HepG2 (cell line): ENCODE data around the gene NUDT6. TPM values are rescaled to one million over a fixed set of nuclear protein-coding genes. Genes with fewer than 3 reads are reported as not detected.

Experiments
- ATAC-seq: fragments of 200-7000 bp; cut with Tn5 transposase; 3 replicates; pipeline ENCODE4 v1.9.1; 2020; ENCODE audit warnings: mild to moderate bottlenecking, moderate library complexity
- BruUV-seq: library from RNA; stranded (reverse); fragments of 400-500 nt; replicated peaks from 2 replicates; lab custom pipeline; 2021; lab: Mats Ljungman, UMichigan
- CTCF ChIA-PET: fragments of 300-600 bp; formaldehyde crosslinking; extraction: SDS; loops from one replicate; lab custom pipeline; 2021; ENCODE audit warnings: low total read pairs, inconsistent platforms, low intra/inter-chr PET ratio; lab: Yijun Ruan, JAX
- POLR2A ChIA-PET: fragments of 350-600 bp; sonication (Branson Sonifier 250); formaldehyde crosslinking; loops from one replicate; lab custom pipeline; 2020; ENCODE audit warnings: antibody characterized with exemption, inconsistent platforms; lab: Yijun Ruan, JAX
- DNase-seq: peaks from one replicate; pipeline ENCODE4 v3.0.0-alpha.2; 2015; ENCODE audit warnings: low spot score
- FAIRE-seq: peaks from 3 replicates; lab custom pipeline; 2011; peaks lifted over from hg19 to GRCh38; lab: Jason Lieb, UNC
- H2AFZ ChIP-seq: one replicate; pipeline ENCODE4 v1.6.1; 2011; ENCODE audit warnings: low read length, inconsistent platforms
- H3K27ac ChIP-seq: fragments of 300-600 bp; 3 replicates; pipeline ENCODE4 v1.8.0; 2011; ENCODE audit warnings: mixed run types, mild to moderate bottlenecking, mixed read lengths, low read length, inconsistent platforms; ENCODE audit not compliant: insufficient read depth; ENCODE audit errors: extremely low read length
- H3K27me3 ChIP-seq, 2 experiments: fragments of 200-600 bp in 1 of 2; 2 replicates in 1 of 2; 3 replicates in 1 of 2; pipeline versions ENCODE4 v1.6.0 to v1.8.0; 2011; ENCODE audit warnings: low read length in 2 of 2, mild to moderate bottlenecking in 2 of 2, moderate library complexity in 2 of 2, inconsistent platforms in 1 of 2; ENCODE audit not compliant: insufficient read depth in 2 of 2, control insufficient read depth in 1 of 2
- H3K36me3 ChIP-seq, 2 experiments: fragments of 200-600 bp in 1 of 2; replicated peaks in 1 of 2; 2 replicates in 1 of 2; 3 replicates in 1 of 2; pipeline versions ENCODE4 v1.5.1 to v1.8.0; 2011; ENCODE audit warnings: low read length in 2 of 2, inconsistent platforms in 1 of 2; ENCODE audit not compliant: insufficient read depth in 2 of 2, control insufficient read depth in 1 of 2
- H3K4me1 ChIP-seq: 2 replicates; pipeline ENCODE4 v1.5.1; 2012; ENCODE audit warnings: low read length, inconsistent platforms; ENCODE audit not compliant: insufficient read depth
- H3K4me2 ChIP-seq: 2 replicates; pipeline ENCODE4 v1.6.0; 2011; ENCODE audit warnings: low read depth, low read length, inconsistent platforms
- H3K4me3 ChIP-seq, 3 experiments: fragments of 200-600 bp in 1 of 3; sonication (generic), shearing (Covaris generic) in 1 of 3; replicated peaks in 1 of 3; 2 replicates each; pipeline ENCODE4 v1.5.1; 2011 to 2016; ENCODE audit warnings: low read length in 3 of 3, inconsistent platforms in 2 of 3, low read depth in 2 of 3, mild to moderate bottlenecking in 2 of 3, control low read depth in 1 of 3, mixed read lengths in 1 of 3; ENCODE audit not compliant: insufficient read depth in 1 of 3
- H3K79me2 ChIP-seq: one replicate; pipeline ENCODE4 v1.6.1; 2011; ENCODE audit warnings: low read length, inconsistent platforms; ENCODE audit not compliant: insufficient read depth
- H3K9ac ChIP-seq: 2 replicates; pipeline ENCODE4 v1.6.0; 2011; ENCODE audit warnings: mild to moderate bottlenecking, low read depth, low read length, inconsistent platforms; ENCODE audit not compliant: insufficient read depth
- H3K9me3 ChIP-seq: 2 replicates; pipeline ENCODE4 v1.5.1; 2012; ENCODE audit warnings: mild to moderate bottlenecking, low read length
- H4K20me1 ChIP-seq: 2 replicates; pipeline ENCODE4 v1.6.0; 2011; ENCODE audit warnings: inconsistent platforms, mild to moderate bottlenecking, low read length, moderate library complexity; ENCODE audit not compliant: insufficient read depth
- CC2D1A ChIP-seq: sonication (generic); formaldehyde crosslinking; IDR thresholded peaks from 2 replicates; pipeline ENCODE4 v1.8.1; 2023; ENCODE audit warnings: mild to moderate bottlenecking, missing genetic modification reagents
- MYNN ChIP-seq: sonication (generic); formaldehyde crosslinking; IDR thresholded peaks from 2 replicates; pipeline ENCODE4 v1.4.0; 2020; ENCODE audit warnings: mild to moderate bottlenecking, low read depth, missing genetic modification reagents
- NFIC ChIP-seq: IDR thresholded peaks from 2 replicates; pipeline ENCODE4 v1.6.1; 2012; ENCODE audit warnings: mild to moderate bottlenecking, low read length, inconsistent platforms
- NPAS2 ChIP-seq: sonication (generic); formaldehyde crosslinking; IDR thresholded peaks from 2 replicates; pipeline ENCODE4 v1.8.0; 2022; ENCODE audit warnings: mild to moderate bottlenecking, missing genetic modification reagents, borderline replicate concordance
- RARA ChIP-seq: IDR thresholded peaks from 2 replicates; pipeline ENCODE4 v1.6.1; 2016; ENCODE audit warnings: missing genetic modification reagents, missing compliant biosample characterization
- SNAI1 ChIP-seq: sonication (generic); formaldehyde crosslinking; IDR thresholded peaks from 2 replicates; pipeline ENCODE4 v1.5.0; 2020; ENCODE audit warnings: mild to moderate bottlenecking, missing genetic modification reagents, borderline replicate concordance
- SP5 ChIP-seq: IDR thresholded peaks from 2 replicates; pipeline ENCODE4 v1.6.1; 2016; ENCODE audit warnings: low read depth, borderline replicate concordance
- SRSF4 ChIP-seq: fragments of 200-400 bp; formaldehyde crosslinking; IDR thresholded peaks from one replicate; pipeline ENCODE4 v1.6.1; 2018; ENCODE audit warnings: mild to moderate bottlenecking, low read depth, low read length, moderate library complexity; ENCODE audit not compliant: poor library complexity, severe bottlenecking
- TBX2 ChIP-seq: sonication (generic); formaldehyde crosslinking; IDR thresholded peaks from 2 replicates; pipeline ENCODE4 v1.5.0; 2020; ENCODE audit warnings: missing genetic modification reagents, mild to moderate bottlenecking, borderline replicate concordance
- ZNF317 ChIP-seq: sonication (generic); formaldehyde crosslinking; IDR thresholded peaks from 2 replicates; pipeline ENCODE4 v1.5.0; 2020; ENCODE audit warnings: mild to moderate bottlenecking, missing genetic modification reagents
- ZNF605 ChIP-seq: sonication (generic); formaldehyde crosslinking; IDR thresholded peaks from 2 replicates; pipeline ENCODE4 v1.8.0; 2022; ENCODE audit warnings: mild to moderate bottlenecking, missing genetic modification reagents
- WGBS: methylation state at CpG from one replicate; pipeline ENCODE4 v1.1.6; 2017; ENCODE audit warnings: low lambda C conversion rate; 5-methylcytosine and 5-hydroxymethylcytosine counted together
- in situ Hi-C: cut with HindIII; loops from 2 replicates; pipeline ENCODE4 v1.10.0; 2017; ENCODE audit warnings: low pct_unique_long_range_greater_than_20kb; ENCODE audit not compliant: extremely low pct_ligation_motif_present
- intact Hi-C: fragments of 100-400 bp; cut with micrococcal nuclease; formaldehyde crosslinking; loops from one replicate; pipeline ENCODE4 v1.10.0; 2022; ENCODE audit not compliant: unreplicated experiment
- polyA plus RNA-seq, 8 experiments: library from polyadenylated mRNA; depleted of rRNA in 3 of 8; stranded (reverse) in 7 of 8; unstranded in 1 of 8; fragments of >200 nt; fragmentation: Illumina TruSeq in 4 of 8; extraction: Trizol in 4 of 8; gene quantifications; 2 replicates each; pipeline versions ENCODE4 v1.2.1 to v1.2.3, GENCODE V29; 2011 to 2016; ENCODE audit warnings: low read depth in 4 of 8, missing spikeins in 1 of 8, mixed read lengths in 1 of 8; ENCODE audit not compliant: insufficient read depth in 1 of 8
- total RNA-seq, 5 experiments: library from RNA; depleted of rRNA; stranded (reverse); fragments of >200 nt; fragmentation: Illumina TruSeq; extraction: Trizol; gene quantifications; 2 replicates each; pipeline ENCODE4 v1.2.3, GENCODE V29; 2016; ENCODE audit warnings: low read depth in 1 of 5
- TF ChIP-seq, protein P1 (sequence below): IDR thresholded peaks from 2 replicates; pipeline ENCODE4 v1.6.1; 2012; ENCODE audit warnings: low read depth, low read length, improper control_type of control experiment
- TF ChIP-seq, protein P2 (sequence below): sonication (generic); formaldehyde crosslinking; IDR thresholded peaks from 2 replicates; pipeline ENCODE4 v1.5.0; 2020; ENCODE audit warnings: mild to moderate bottlenecking, missing genetic modification reagents, borderline replicate concordance

Gene NUDT6
- total and polyA plus RNA-seq, 2 of the 13 experiments (the other 11 are each of a cell fraction or from before 2014, with no cell fraction given): 4.8 to 8.3 TPM

DNA sequence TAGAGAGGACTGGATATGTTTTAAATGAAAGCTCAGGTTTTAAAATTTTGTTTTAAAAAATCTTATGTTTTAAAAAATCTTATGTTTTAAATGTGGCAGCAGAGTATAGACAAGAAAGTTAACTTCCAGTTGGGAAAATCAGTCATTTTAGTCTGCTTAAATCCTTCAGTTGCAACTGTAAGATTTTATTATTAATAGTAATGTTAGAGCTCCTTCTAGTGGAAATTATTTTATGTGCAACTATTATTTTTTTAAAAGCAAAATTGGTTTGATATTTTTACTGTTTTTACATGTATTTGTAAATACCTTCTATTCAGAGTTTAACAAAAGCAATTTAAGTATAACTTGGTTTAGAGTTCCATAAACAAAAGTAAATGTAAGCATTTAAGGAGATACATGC is 8.5 kb upstream of the NUDT6 start (continued):
- TF ChIP-seq, protein P1, sequence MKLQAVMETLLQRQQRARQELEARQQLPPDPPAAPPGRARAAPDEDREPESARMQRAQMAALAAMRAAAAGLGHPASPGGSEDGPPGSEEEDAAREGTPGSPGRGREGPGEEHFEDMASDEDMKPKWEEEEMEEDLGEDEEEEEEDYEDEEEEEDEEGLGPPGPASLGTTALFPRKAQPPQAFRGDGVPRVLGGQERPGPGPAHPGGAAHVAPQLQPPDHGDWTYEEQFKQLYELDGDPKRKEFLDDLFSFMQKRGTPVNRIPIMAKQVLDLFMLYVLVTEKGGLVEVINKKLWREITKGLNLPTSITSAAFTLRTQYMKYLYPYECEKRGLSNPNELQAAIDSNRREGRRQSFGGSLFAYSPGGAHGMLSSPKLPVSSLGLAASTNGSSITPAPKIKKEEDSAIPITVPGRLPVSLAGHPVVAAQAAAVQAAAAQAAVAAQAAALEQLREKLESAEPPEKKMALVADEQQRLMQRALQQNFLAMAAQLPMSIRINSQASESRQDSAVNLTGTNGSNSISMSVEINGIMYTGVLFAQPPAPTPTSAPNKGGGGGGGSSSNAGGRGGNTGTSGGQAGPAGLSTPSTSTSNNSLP: peak; percentile 59; the same call in 1 of the 2 replicates
- no peak for TF ChIP-seq ZNF605 (CRISPR knock-in tag)
- TF ChIP-seq NFIC: no peak
- TF ChIP-seq SRSF4: no peak
- TF ChIP-seq TBX2 (CRISPR knock-in tag): no peak
- no peak for TF ChIP-seq NPAS2 (CRISPR knock-in tag)
- TF ChIP-seq MYNN (CRISPR knock-in tag): no peak
- TF ChIP-seq ZNF317: no peak
- TF ChIP-seq, all 625 proteins: peak for 3

DNA sequence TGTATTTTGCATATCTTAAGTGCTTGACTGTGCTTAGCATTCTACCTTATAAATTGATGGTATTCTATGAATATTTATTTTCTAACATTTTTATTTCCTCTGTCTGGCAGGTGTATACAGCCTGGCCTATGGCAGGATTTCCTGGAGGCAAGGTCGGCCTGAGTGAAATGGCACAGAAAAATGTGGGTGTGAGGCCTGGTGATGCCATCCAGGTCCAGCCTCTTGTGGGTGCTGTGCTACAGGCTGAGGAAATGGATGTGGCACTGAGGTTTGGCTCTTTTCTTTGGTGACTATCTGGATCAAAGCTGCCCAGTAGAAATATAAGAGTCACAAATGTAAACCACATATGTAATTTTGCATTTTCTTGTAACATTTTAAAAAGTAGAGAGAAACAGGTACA is 6.5 kb upstream of the NUDT6 start:
- Histone ChIP-seq H2AFZ (no peak overlapping the region), H3K79me2 (peaks cover 30% of the 10 kb centered on the region), H4K20me1 (no peaks in the 10 kb centered on the region), H3K36me3 (peaks cover 4 to 35% of the 10 kb centered on the region in 2 experiments; a peak in 4 of 5 replicates), H3K4me3 (no peak overlapping the region), H3K4me1 (peaks cover 29% of the 10 kb centered on the region), H3K9me3 (no peaks in the 10 kb centered on the region), H3K27ac (no peak overlapping the region), H3K9ac (no peak overlapping the region), H3K4me2 (no peak overlapping the region), H3K27me3 (no peaks in the 10 kb centered on the region)
- BruUV-seq: no TSS peak
- TF ChIP-seq, protein P2, sequence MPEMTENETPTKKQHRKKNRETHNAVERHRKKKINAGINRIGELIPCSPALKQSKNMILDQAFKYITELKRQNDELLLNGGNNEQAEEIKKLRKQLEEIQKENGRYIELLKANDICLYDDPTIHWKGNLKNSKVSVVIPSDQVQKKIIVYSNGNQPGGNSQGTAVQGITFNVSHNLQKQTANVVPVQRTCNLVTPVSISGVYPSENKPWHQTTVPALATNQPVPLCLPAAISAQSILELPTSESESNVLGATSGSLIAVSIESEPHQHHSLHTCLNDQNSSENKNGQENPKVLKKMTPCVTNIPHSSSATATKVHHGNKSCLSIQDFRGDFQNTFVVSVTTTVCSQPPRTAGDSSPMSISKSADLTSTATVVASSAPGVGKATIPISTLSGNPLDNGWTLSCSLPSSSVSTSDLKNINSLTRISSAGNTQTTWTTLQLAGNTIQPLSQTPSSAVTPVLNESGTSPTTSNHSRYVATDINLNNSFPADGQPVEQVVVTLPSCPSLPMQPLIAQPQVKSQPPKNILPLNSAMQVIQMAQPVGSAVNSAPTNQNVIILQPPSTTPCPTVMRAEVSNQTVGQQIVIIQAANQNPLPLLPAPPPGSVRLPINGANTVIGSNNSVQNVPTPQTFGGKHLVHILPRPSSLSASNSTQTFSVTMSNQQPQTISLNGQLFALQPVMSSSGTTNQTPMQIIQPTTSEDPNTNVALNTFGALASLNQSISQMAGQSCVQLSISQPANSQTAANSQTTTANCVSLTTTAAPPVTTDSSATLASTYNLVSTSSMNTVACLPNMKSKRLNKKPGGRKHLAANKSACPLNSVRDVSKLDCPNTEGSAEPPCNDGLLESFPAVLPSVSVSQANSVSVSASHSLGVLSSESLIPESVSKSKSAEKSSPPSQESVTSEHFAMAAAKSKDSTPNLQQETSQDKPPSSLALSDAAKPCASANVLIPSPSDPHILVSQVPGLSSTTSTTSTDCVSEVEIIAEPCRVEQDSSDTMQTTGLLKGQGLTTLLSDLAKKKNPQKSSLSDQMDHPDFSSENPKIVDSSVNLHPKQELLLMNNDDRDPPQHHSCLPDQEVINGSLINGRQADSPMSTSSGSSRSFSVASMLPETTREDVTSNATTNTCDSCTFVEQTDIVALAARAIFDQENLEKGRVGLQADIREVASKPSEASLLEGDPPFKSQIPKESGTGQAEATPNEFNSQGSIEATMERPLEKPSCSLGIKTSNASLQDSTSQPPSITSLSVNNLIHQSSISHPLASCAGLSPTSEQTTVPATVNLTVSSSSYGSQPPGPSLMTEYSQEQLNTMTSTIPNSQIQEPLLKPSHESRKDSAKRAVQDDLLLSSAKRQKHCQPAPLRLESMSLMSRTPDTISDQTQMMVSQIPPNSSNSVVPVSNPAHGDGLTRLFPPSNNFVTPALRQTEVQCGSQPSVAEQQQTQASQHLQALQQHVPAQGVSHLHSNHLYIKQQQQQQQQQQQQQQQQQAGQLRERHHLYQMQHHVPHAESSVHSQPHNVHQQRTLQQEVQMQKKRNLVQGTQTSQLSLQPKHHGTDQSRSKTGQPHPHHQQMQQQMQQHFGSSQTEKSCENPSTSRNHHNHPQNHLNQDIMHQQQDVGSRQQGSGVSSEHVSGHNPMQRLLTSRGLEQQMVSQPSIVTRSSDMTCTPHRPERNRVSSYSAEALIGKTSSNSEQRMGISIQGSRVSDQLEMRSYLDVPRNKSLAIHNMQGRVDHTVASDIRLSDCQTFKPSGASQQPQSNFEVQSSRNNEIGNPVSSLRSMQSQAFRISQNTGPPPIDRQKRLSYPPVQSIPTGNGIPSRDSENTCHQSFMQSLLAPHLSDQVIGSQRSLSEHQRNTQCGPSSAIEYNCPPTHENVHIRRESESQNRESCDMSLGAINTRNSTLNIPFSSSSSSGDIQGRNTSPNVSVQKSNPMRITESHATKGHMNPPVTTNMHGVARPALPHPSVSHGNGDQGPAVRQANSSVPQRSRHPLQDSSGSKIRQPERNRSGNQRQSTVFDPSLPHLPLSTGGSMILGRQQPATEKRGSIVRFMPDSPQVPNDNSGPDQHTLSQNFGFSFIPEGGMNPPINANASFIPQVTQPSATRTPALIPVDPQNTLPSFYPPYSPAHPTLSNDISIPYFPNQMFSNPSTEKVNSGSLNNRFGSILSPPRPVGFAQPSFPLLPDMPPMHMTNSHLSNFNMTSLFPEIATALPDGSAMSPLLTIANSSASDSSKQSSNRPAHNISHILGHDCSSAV (CRISPR knock-in tag): no peak
- TF ChIP-seq SP5 (CRISPR knock-in tag) (no peak), CC2D1A (no peak), RARA (CRISPR knock-in tag) (no peak), SNAI1 (no peak)
- ATAC-seq (no peak), FAIRE-seq (no peak), DNase-seq (no peak)
- WGBS: 90% methylated on average over 1 of the region's 1 CpG
- CTCF ChIA-PET: no interaction called here
- POLR2A ChIA-PET: no interaction called here
- intact Hi-C loops (loop anchor here (10.0 kb wide), 1 partner anchor 1336 kb away; no protein-coding TSS in a partner anchor), in situ Hi-C loops (no loop called here)
